VCaP (cell line): ENCODE measurements around the gene POLR2C.

Experiments
- H3K27ac ChIP-seq: fragments of 450-650 bp; 2 replicates; pipeline ENCODE4 v1.5.1; 2017
- CTCF ChIP-seq: fragments of 450-650 bp; conservative IDR thresholded peaks from 2 replicates; pipeline ENCODE4 v1.5.1; 2017; ENCODE audit warnings: mild to moderate bottlenecking, moderate library complexity

The POLR2C gene

DNA sequence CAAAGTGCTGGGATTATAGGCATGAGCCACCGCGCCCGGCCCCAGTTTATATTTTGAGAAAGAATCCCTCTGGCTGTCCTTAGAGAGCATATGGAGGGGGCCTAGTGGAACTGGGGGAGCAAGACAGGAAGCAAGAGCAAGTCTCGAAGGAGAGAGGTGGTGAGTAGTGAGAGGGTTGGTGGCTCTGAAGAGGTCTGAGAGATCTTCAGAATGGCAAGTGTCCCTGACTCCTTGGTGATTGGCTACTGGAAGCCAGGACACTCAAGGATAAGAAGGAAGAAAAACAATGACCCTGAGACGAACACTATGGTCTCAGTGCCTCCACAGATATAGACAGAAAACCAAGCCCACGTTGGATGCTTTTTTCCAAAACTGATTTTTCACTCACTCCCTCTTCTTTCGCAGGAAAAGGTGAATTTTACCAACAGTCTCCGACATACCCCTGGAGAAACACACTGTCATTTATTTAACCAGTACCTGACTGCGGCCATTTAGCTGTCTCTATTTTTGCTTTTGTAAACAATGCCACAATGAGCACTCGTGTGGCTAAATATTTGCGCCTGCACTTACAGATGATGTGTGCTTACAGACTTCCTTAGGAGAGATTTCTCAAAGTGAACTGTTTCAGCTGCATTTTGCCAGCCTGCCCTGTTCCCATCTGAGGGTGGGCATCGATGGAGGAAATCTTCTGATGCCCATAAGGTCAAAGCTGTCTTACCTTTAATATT lies 39.7 kb downstream of the POLR2C start:
- no peak for TF ChIP-seq CTCF
- H3K27ac ChIP-seq: no peak overlapping the region

DNA sequence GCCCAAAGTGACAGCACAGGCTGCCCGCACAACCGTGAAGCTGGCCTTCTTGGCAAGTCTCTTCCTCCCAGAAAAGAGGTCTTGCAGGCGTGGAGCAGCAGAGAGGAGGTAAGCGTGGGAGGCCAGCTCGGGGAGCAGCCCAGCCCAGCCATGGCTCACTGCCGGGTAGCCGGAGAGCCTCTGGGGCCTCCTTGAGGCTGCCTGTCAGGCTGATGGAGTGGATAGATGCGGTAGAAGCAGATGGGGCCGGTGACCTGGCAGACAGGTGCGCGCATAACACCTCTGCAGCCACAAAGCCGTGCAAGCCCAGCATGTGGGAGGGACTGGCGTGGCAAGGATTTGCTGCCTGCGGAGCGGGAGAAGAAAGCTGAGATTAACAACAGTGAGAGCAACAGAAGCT lies 40.9 kb downstream of the POLR2C start:
- H3K27ac ChIP-seq: no peak overlapping the region
- no peak for TF ChIP-seq CTCF

- H3K27ac ChIP-seq: no peak overlapping the region
- no peak for TF ChIP-seq CTCF
These were observed 41.5 kb downstream of the POLR2C start for GRCh38 chr16:57504001-57504400.

DNA sequence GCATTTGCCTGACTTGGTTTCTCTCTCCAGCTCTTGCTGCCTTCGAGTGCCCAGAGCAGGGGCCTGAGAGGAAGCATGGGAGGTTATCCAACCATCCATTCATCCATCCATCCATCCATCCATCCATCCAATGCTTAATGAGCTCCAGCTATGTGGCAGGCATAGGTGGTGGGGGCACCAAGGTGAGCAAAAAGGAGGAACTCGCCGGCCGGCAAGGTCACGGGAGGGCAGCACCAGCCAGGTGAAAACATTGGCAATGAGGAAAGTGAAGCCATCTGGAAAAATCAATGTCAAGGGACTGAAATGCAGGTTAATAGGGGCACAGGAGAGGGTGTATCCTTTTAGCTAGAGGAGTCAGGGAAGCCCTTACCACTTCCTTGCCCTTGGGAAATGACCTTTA lies 42.0 kb downstream of the POLR2C start:
- H3K27ac ChIP-seq: no peak overlapping the region
- TF ChIP-seq CTCF: no peak

DNA sequence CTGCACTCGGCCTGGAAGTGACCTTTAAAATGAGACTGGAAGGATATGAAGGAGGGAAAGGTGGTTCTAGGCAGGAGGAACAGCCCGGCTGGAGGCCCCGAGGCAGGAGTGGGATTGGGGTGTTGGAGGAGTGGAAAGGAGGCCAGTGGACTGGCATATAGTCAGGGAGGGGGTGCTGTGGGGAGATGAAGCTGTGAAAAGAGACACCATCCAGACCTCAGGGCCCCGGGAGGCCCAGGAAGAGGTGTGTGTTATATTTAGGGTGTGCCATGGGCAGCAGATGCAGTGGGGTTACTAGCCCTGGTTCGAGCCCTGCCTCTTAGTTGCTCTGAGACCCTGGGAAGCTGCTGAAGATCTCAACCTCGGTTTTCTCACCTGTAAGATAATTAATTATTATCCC lies 42.7 kb downstream of the POLR2C start:
- H3K27ac ChIP-seq: no peak overlapping the region
- no peak for TF ChIP-seq CTCF

DNA sequence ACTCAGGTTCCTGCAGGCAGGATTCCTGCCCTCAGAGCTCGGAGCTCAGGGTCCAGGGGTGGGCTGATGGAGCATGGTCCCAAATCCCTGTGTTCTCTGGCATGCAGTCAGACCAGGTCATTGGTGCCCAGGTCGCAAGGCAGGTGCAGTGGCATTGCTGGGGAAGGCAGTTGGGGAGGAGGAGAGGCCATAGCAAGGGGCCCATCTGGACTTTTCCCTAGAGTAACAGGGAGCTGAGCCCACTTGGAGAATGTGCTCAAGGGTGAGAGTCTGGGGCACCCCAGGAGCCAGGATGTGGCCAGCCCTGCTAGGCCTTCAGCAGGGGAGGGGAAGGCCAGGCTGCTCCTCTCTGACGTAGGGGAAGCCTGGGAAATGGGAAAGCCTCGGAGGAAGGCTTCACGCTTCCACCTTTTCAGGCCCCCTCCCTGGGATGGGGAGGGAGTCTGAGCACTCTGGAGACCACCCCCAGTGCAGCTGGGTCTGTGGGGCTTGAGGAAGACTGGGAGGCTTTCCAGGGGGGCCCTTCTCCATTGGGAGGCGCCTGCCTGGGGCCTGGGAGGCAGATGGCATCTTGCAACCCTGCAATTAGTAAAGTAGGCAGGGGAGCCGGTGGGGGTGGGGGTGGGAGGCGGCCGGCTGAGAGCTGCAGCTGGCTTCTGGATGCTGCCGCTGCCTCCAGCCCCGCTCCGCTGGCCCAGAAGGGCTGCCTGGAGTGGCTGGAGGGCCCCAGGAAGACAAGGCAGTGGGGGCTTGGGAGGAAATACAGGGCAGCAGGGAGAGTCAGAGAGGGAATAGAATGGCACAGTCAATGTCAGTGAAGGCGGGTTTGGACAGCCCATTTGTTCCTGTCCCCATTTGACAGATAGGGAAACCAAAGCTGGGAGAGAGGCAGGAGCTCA lies 44.9 kb downstream of the POLR2C start:
- TF ChIP-seq CTCF: no peak
- H3K27ac ChIP-seq: no peak overlapping the region

- TF ChIP-seq CTCF: no peak
These were observed 45.6 kb downstream of the POLR2C start for GRCh38 chr16:57508035-57508425.

More at GRCh38 chr16:57508035-57508425, 45.6 kb downstream of the POLR2C start:
- no peak overlapping the region for H3K27ac ChIP-seq
